SH-SY5Y (cell line): Measurements from ENCODE around the gene SOX9.

Source experiments
- GATA2 ChIP-seq: IDR thresholded peaks from 2 replicates; pipeline ENCODE4 v1.6.1; 2011; ENCODE audit warnings: mild to moderate bottlenecking, low read depth, low read length
- GATA3 ChIP-seq: IDR thresholded peaks from 2 replicates; pipeline ENCODE4 v1.6.1; 2011; ENCODE audit warnings: low read depth, mild to moderate bottlenecking, low read length, moderate library complexity

Gene SOX9

DNA sequence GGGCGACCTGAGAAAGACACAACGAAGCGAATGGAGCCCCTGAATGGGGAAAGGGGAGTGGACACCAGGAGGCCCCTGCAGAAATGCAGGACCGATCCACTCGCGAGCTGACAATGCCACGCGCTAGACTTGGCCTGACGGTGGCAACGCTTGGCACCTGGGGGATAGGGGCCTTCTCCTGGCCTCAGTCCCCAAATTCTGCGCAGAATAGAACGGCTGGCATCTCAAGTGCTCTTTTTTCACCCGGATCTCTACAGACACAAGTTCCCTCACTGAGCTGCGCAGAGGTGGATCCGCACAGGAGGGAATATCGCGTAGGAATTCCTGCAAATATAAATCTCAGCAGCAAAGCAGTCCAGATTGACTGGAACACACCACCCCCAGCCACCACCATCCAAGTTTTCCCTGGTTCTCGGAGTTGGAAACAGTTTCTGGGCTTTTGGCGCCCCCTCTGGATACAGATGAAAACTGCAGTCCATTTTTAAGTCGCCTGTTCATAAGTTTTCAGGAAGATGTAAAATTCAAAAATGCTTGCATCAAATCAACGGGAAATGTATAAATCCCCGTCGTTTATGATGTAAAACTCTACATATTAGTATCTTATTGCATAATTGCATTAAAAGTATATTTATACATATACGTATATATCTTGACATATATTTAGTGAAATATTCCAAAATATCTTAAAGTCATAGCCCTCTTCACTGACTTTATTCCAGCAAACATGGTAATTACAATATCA lies 2.3 kb upstream of the SOX9 start:
- TF ChIP-seq GATA3 (no peak), GATA2 (no peak)

- TF ChIP-seq GATA2 = no peak
- no peak for TF ChIP-seq GATA3
Measured at GRCh38 chr17:72119077-72119872, 1.5 kb upstream of the SOX9 start.

- TF ChIP-seq GATA2 (no peak), GATA3 (no peak)
Measured at GRCh38 chr17:72119873-72120641, 763 bp upstream of the SOX9 start.

DNA sequence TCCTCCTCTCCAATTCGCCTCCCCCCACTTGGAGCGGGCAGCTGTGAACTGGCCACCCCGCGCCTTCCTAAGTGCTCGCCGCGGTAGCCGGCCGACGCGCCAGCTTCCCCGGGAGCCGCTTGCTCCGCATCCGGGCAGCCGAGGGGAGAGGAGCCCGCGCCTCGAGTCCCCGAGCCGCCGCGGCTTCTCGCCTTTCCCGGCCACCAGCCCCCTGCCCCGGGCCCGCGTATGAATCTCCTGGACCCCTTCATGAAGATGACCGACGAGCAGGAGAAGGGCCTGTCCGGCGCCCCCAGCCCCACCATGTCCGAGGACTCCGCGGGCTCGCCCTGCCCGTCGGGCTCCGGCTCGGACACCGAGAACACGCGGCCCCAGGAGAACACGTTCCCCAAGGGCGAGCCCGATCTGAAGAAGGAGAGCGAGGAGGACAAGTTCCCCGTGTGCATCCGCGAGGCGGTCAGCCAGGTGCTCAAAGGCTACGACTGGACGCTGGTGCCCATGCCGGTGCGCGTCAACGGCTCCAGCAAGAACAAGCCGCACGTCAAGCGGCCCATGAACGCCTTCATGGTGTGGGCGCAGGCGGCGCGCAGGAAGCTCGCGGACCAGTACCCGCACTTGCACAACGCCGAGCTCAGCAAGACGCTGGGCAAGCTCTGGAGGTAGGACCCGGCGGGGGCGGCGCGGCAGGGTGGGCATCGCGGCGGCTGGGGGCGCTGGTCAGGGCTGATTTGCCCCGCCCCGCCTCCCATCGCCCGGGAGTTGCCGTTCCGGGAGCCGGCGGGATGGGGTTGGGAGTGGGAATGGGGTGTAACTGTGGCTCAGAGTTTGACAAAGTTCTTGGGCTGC lies 567 bp downstream of the SOX9 start:
- TF ChIP-seq GATA2 (no peak), GATA3 (no peak)

DNA sequence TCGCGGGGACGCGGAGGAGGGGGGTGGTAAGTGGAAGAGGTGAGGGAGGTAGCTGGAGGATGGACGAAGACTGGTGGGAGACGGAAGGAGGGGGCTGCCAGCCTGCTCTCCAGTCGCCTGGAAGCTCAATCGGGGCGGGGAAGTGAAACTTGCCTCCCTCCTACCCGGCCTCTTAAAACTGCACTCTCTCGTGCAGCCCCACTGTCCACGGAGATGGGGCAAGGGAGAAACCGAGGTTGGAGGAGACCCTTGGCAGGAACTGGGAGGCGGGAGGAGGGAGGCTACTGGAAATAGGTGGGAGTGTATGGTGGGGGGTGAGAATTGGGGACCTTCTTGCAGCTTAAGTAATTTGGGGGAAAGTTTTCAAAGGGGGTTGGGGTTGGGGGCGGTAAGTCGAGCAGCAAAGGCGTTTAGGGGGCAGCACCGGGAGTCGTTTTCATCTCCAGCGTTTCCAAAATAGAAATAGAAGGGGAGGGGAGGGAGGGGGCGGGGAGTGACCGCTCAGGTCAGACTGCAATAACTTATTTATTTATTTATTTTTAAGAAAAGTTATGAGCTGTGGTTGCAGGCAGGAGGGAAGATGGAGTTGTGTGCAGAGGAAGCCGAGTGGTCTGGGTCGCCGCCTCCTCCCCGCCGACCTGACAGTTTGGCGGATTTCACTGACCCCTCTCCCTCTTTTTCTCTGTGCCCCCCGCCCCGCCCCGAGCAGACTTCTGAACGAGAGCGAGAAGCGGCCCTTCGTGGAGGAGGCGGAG lies 1.4 kb downstream of the SOX9 start:
- TF ChIP-seq GATA2 = no peak
- TF ChIP-seq GATA3 = no peak

DNA sequence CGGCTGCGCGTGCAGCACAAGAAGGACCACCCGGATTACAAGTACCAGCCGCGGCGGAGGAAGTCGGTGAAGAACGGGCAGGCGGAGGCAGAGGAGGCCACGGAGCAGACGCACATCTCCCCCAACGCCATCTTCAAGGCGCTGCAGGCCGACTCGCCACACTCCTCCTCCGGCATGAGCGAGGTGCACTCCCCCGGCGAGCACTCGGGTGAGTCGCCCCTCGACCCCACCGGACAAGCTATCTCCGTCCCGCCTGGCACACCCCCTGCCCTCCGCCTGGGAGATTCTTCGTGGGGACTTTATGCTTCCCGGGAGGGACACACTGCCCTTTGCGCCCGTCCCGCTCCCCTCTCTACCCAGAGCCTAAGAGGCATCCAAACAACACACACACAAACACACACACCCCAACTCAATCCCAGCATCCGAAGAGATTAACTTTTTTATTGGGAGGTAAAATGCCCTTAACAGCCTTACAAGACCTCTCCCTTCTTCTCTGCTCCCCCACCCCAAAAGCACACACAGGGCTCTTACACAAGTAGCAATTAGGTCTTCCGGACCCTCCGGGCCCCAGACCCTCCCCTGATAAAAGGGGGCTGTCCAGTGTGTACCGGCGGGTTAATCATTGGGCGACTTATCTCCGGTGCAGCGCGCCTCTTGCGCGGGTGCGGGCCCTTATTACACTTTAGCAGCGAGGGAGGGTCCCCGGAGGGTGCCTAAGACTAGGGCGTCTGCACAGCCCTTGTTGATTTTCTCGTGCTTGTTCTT lies 2.1 kb downstream of the SOX9 start:
- TF ChIP-seq GATA3 = no peak
- TF ChIP-seq GATA2 = no peak

- TF ChIP-seq GATA2 (no peak), GATA3 (no peak)
Measured at GRCh38 chr17:72123530-72124437, 3.0 kb downstream of the SOX9 start.

GRCh38 chr17:72124438-72124775 lies 3.6 kb downstream of the SOX9 start:
- TF ChIP-seq GATA2 = no peak

GRCh38 chr17:72125226-72125651 lies 4.4 kb downstream of the SOX9 start:
- TF ChIP-seq GATA3 (no peak), GATA2 (no peak)

GRCh38 chr17:72125742-72126141 lies 4.9 kb downstream of the SOX9 start:
- TF ChIP-seq GATA2 = no peak
- no peak for TF ChIP-seq GATA3
